HepG2 (cell line): ENCODE measurements around the gene ITPRIPL1. TPM values are rescaled to one million over a fixed set of nuclear protein-coding genes. Genes with fewer than 3 reads are reported as not detected.

ENCODE experiments used
- CBX5 ChIP-seq: sonication (generic); formaldehyde crosslinking; IDR thresholded peaks from 2 replicates; pipeline ENCODE4 v1.4.0; 2020; ENCODE audit warnings: missing genetic modification reagents, borderline replicate concordance
- DMAP1 ChIP-seq: IDR thresholded peaks from 2 replicates; pipeline ENCODE4 v1.6.1; 2016
- DR1 ChIP-seq: sonication (generic); formaldehyde crosslinking; IDR thresholded peaks from 2 replicates; pipeline ENCODE4 v1.8.0; 2021; ENCODE audit warnings: mild to moderate bottlenecking, missing genetic modification reagents, inconsistent platforms
- FOSL2 ChIP-seq: sonication (generic); formaldehyde crosslinking; IDR thresholded peaks from 2 replicates; pipeline ENCODE4 v1.4.0; 2020; ENCODE audit warnings: missing genetic modification reagents
- KLF11 ChIP-seq: IDR thresholded peaks from 2 replicates; pipeline ENCODE4 v1.6.1; 2016; ENCODE audit warnings: missing compliant biosample characterization
- MXD4 ChIP-seq: IDR thresholded peaks from 2 replicates; pipeline ENCODE4 v1.6.1; 2016; ENCODE audit warnings: mild to moderate bottlenecking, missing biosample characterization, missing genetic modification reagents
- PCBP2 ChIP-seq: fragments of 200-400 bp; formaldehyde crosslinking; optimal IDR thresholded peaks from 2 replicates; pipeline ENCODE3; 2018; ENCODE audit warnings: low read length, low read depth; ENCODE audit not compliant: poor library complexity, severe bottlenecking
- PLRG1 ChIP-seq: fragments of 450-650 bp; conservative IDR thresholded peaks from 2 replicates; pipeline ENCODE4 v1.6.1; 2016
- SMAD1 ChIP-seq: sonication (generic); formaldehyde crosslinking; IDR thresholded peaks from 2 replicates; pipeline ENCODE4 v1.4.0; 2020; ENCODE audit warnings: missing genetic modification reagents, low read depth, mild to moderate bottlenecking, borderline replicate concordance
- SNAI1 ChIP-seq: sonication (generic); formaldehyde crosslinking; IDR thresholded peaks from 2 replicates; pipeline ENCODE4 v1.5.0; 2020; ENCODE audit warnings: mild to moderate bottlenecking, missing genetic modification reagents, borderline replicate concordance
- ZBTB1 ChIP-seq: sonication (generic); formaldehyde crosslinking; IDR thresholded peaks from 2 replicates; pipeline ENCODE4 v1.4.0; 2020; ENCODE audit warnings: missing genetic modification reagents, borderline replicate concordance
- ZFP41 ChIP-seq: sonication (generic); formaldehyde crosslinking; IDR thresholded peaks from 2 replicates; pipeline ENCODE4 v1.4.0; 2020; ENCODE audit warnings: mild to moderate bottlenecking, missing genetic modification reagents, borderline replicate concordance
- ZSCAN20 ChIP-seq: sonication (generic); formaldehyde crosslinking; IDR thresholded peaks from 2 replicates; pipeline ENCODE4 v1.4.0; 2020; ENCODE audit warnings: missing genetic modification reagents, mild to moderate bottlenecking, borderline replicate concordance
- polyA plus RNA-seq, 8 experiments: library from polyadenylated mRNA; depleted of rRNA in 3 of 8; stranded (reverse) in 7 of 8; unstranded in 1 of 8; fragments of >200 nt; fragmentation: Illumina TruSeq in 4 of 8; extraction: Trizol in 4 of 8; gene quantifications; 2 replicates each; pipeline versions ENCODE4 v1.2.1 to v1.2.3, GENCODE V29; 2011 to 2016; ENCODE audit warnings: low read depth in 4 of 8, missing spikeins in 1 of 8, mixed read lengths in 1 of 8; ENCODE audit not compliant: insufficient read depth in 1 of 8
- total RNA-seq, 5 experiments: library from RNA; depleted of rRNA; stranded (reverse); fragments of >200 nt; fragmentation: Illumina TruSeq; extraction: Trizol; gene quantifications; 2 replicates each; pipeline ENCODE4 v1.2.3, GENCODE V29; 2016; ENCODE audit warnings: low read depth in 1 of 5
- TF ChIP-seq, protein P1 (sequence below): sonication (generic); formaldehyde crosslinking; IDR thresholded peaks from 2 replicates; pipeline ENCODE4 v1.4.0; 2020; ENCODE audit warnings: missing genetic modification reagents; ENCODE audit errors: not compliant biosample characterization
- TF ChIP-seq, protein P2 (sequence below): sonication (generic); formaldehyde crosslinking; IDR thresholded peaks from 2 replicates; pipeline ENCODE4 v1.8.1; 2022; ENCODE audit warnings: mild to moderate bottlenecking, missing genetic modification reagents
- TF ChIP-seq, protein P3 (sequence below): sonication (generic); formaldehyde crosslinking; IDR thresholded peaks from 2 replicates; pipeline ENCODE4 v1.5.0; 2020; ENCODE audit warnings: mild to moderate bottlenecking, missing genetic modification reagents
- TF ChIP-seq, protein P4 (sequence below): sonication (generic); formaldehyde crosslinking; IDR thresholded peaks from 2 replicates; pipeline ENCODE4 v1.4.0; 2020; ENCODE audit warnings: mild to moderate bottlenecking, low read depth, missing genetic modification reagents
- TF ChIP-seq, protein P5 (sequence below): sonication (generic); formaldehyde crosslinking; IDR thresholded peaks from 2 replicates; pipeline ENCODE4 v1.4.0; 2020; ENCODE audit warnings: missing genetic modification reagents

ITPRIPL1 gene
- total and polyA plus RNA-seq, 2 of the 13 experiments (the other 11 are each of a cell fraction or from before 2014, with no cell fraction given): 4.3 to 11.7 TPM

DNA sequence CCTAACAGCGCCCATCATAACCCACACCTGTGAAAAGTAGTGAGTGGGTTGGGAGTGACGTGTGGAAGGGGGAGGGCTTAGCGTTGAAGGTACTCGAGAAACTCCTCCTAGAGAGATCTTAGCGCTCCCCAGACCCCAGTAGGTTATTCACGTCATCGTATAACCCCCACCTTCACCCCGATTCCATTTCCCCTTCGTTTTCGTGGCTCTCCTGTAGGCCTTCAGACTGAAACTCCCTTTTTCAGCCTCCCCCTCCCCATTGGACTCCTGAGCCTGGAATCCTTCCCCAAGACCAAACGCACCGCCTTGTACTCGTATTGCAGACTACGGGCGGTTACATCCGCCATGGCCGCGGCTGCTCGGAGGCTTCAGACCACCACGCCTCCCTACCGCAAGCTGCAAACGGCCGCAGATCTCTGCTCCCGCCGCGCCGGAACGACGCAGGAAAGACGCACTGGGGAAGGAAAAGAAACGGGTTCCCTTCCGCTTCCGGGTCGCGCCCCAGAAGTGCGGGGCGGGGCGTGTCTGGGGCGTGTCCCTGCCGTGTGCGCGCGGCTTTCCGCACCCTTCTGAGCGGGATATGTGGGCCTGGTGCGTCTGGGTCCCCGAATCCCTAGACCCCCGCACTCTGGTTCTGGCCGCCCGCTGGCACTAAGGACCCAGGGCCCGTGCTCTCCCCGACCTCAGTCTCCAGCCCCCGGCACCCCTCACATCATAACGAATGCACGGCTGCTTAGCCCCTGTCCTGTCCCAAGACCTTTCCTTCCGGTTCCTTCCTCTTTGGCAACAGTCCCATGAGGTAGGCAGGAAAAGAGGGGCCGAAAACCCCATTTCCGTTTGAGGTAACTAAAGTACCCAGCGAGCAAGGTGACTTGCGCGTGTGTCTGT, 19.8 kb upstream of the ITPRIPL1 start, which contains the start of gene SNRNP200 (continued):
- TF ChIP-seq, protein P1, sequence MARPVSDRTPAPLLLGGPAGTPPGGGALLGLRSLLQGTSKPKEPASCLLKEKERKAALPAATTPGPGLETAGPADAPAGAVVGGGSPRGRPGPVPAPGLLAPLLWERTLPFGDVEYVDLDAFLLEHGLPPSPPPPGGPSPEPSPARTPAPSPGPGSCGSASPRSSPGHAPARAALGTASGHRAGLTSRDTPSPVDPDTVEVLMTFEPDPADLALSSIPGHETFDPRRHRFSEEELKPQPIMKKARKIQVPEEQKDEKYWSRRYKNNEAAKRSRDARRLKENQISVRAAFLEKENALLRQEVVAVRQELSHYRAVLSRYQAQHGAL (CRISPR knock-in tag): no peak
- TF ChIP-seq ZSCAN20 (CRISPR knock-in tag) (no peak), DR1 (peak; percentile 94), DMAP1 (CRISPR knock-in tag) (peak; percentile 98), FOSL2 (no peak; the same call in none of the 2 replicates), KLF11 (CRISPR knock-in tag) (peak; percentile 61; the same call in 1 of the 2 replicates), PCBP2 (no peak), MXD4 (CRISPR knock-in tag) (peak; percentile 89), PLRG1 (no peak), ZBTB1 (CRISPR knock-in tag) (no peak), CBX5 (CRISPR knock-in tag) (peak; percentile 93), SMAD1 (CRISPR knock-in tag) (0 out of 2 replicates have a peak, but pooled peaks have one; percentile 32), ZFP41 (no peak; the same call in 1 of the 2 replicates), SNAI1 (0 out of 2 replicates have a peak, but pooled peaks have one; percentile 64)
- TF ChIP-seq, protein P2, sequence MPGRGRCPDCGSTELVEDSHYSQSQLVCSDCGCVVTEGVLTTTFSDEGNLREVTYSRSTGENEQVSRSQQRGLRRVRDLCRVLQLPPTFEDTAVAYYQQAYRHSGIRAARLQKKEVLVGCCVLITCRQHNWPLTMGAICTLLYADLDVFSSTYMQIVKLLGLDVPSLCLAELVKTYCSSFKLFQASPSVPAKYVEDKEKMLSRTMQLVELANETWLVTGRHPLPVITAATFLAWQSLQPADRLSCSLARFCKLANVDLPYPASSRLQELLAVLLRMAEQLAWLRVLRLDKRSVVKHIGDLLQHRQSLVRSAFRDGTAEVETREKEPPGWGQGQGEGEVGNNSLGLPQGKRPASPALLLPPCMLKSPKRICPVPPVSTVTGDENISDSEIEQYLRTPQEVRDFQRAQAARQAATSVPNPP (CRISPR knock-in tag): peak; percentile 80
- TF ChIP-seq, protein P3, sequence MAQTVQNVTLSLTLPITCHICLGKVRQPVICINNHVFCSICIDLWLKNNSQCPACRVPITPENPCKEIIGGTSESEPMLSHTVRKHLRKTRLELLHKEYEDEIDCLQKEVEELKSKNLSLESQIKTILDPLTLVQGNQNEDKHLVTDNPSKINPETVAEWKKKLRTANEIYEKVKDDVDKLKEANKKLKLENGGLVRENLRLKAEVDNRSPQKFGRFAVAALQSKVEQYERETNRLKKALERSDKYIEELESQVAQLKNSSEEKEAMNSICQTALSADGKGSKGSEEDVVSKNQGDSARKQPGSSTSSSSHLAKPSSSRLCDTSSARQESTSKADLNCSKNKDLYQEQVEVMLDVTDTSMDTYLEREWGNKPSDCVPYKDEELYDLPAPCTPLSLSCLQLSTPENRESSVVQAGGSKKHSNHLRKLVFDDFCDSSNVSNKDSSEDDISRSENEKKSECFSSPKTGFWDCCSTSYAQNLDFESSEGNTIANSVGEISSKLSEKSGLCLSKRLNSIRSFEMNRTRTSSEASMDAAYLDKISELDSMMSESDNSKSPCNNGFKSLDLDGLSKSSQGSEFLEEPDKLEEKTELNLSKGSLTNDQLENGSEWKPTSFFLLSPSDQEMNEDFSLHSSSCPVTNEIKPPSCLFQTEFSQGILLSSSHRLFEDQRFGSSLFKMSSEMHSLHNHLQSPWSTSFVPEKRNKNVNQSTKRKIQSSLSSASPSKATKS (CRISPR knock-in tag): 0 out of 2 replicates have a peak, but pooled peaks have one; percentile 38
- TF ChIP-seq, protein P4, sequence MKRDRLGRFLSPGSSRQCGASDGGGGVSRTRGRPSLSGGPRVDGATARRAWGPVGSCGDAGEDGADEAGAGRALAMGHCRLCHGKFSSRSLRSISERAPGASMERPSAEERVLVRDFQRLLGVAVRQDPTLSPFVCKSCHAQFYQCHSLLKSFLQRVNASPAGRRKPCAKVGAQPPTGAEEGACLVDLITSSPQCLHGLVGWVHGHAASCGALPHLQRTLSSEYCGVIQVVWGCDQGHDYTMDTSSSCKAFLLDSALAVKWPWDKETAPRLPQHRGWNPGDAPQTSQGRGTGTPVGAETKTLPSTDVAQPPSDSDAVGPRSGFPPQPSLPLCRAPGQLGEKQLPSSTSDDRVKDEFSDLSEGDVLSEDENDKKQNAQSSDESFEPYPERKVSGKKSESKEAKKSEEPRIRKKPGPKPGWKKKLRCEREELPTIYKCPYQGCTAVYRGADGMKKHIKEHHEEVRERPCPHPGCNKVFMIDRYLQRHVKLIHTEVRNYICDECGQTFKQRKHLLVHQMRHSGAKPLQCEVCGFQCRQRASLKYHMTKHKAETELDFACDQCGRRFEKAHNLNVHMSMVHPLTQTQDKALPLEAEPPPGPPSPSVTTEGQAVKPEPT (CRISPR knock-in tag): peak; percentile 88; the same call in 1 of the 2 replicates
- TF ChIP-seq, protein P5, sequence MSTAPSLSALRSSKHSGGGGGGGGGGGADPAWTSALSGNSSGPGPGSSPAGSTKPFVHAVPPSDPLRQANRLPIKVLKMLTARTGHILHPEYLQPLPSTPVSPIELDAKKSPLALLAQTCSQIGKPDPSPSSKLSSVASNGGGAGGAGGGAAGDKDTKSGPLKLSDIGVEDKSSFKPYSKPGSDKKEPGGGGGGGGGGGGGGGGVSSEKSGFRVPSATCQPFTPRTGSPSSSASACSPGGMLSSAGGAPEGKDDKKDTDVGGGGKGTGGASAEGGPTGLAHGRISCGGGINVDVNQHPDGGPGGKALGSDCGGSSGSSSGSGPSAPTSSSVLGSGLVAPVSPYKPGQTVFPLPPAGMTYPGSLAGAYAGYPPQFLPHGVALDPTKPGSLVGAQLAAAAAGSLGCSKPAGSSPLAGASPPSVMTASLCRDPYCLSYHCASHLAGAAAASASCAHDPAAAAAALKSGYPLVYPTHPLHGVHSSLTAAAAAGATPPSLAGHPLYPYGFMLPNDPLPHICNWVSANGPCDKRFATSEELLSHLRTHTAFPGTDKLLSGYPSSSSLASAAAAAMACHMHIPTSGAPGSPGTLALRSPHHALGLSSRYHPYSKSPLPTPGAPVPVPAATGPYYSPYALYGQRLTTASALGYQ (CRISPR knock-in tag): peak; percentile 86
